NCI-H2081 treated with DMSO at 0.1 percent for 48 hours (cell line): ENCODE data around the gene FLNB.

Source experiments
- DNase-seq: peaks from one replicate; lab custom pipeline; 2025; lab: John Stamatoyannopoulos, UW

Gene FLNB

DNA sequence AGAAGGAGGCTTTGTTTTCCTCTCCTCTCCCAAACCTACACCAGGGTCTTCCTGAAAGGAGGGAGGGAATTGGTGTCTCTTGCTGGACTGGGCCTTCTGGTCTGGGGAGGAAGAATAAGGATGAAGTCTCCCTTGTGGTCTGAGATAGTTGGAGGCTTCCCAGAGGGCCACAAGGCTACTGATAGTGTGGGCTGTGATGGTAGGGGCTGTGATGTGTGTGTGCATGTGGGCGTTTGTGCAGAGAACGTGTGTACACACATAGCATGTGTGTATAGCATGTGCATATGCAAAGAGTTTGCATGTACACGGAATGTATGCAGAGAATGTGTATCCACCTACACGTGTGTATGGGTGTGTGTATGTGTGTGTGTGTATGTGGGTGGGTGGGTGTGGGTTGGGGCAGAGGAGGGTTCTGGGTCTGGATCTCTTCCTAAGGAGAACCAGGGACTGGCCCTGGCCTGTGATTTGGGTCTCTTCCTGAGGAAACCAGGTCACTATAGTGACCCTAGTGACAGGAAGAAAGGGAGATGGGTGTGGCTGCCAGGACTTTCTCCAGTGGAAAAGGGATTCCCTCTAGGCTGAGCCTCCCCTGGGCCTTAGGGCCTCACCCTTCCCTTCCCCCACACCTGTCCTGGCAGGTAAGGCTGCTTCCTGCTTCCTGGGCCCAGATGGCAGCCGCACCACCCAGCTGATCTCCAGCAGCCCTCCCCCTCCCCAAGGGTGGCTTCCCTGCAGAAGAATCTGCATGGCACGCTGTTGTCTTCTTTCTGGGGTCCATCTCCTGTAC lies 1.7 kb downstream of the FLNB start:
- no peak for DNase-seq

DNA sequence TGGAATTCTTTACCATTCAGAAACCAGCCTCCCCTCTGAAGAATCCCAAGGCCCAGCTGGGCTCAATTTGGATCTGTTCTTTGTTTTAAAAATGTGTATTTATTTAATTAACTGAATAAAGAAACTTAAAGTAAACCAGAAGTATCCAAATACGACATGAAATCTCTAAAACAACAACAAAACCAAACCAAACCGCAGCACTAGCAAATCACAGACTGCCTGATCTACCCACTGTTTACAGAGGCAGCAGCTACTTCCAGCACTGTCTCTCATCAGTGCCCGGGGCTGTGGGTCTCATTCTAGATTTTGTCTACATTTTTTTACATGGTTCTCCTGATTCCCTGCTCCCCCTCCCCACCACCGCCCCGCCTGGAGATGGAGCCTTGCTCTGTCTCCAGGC lies 2.3 kb downstream of the FLNB start:
- no peak for DNase-seq

DNA sequence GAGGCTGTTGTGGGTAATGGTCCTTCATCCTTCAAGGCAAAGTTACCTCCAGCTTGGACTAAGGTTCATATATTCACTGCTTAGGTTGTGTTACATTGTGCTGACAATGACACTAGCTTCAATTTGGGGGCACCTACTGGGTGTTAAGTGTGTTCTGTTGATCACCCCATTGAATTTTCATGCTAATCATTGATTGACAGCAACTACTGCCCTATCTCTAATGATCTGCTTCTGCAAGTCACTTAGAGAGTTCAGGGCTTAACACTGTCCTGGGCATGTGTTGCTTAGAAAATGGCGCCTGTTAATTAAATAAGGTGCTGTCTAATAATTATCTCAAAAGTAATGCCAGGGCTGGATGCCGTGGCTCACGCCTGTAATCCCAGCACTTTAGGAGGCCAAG lies 3.4 kb downstream of the FLNB start:
- no peak for DNase-seq

DNA sequence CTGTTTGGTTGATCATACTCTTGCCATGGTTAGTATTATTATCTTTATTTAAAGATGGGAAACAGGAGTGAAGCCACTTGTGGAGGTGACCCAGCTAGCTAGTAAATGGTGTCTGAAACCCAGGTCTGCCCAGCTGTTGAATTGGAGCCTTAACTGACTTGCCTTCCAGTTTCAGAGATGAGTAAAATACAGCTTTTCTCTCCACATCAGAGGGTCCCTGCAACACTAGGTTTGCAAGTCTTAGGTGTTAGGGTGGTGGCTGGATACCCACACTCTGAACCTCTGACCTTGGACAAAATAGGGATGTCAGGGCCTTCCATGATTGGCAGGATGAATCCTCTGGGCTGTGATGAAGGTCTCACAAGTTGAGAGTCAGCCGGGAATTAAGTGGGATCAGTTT lies 4.1 kb downstream of the FLNB start:
- no peak for DNase-seq

DNA sequence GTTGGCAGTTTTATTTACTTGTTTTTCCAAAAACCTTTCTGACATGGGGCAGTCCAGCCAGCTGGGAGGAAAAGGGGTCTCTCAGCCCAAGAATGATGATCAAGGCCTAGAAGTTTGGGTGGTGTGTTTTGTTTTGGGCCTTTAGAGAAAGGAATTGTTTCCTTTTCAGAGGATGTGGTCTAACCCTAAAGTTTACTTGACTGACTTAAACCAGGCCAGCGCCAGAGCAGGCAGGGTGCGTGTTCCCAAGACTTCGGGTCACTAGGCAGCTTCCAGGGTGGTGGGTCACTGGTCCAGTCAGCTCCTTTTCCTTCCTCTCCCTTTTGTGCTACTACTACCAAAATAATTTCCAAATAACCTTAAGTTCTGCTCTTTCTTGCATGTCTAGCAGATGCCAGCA lies 4.9 kb downstream of the FLNB start:
- no peak for DNase-seq

DNA sequence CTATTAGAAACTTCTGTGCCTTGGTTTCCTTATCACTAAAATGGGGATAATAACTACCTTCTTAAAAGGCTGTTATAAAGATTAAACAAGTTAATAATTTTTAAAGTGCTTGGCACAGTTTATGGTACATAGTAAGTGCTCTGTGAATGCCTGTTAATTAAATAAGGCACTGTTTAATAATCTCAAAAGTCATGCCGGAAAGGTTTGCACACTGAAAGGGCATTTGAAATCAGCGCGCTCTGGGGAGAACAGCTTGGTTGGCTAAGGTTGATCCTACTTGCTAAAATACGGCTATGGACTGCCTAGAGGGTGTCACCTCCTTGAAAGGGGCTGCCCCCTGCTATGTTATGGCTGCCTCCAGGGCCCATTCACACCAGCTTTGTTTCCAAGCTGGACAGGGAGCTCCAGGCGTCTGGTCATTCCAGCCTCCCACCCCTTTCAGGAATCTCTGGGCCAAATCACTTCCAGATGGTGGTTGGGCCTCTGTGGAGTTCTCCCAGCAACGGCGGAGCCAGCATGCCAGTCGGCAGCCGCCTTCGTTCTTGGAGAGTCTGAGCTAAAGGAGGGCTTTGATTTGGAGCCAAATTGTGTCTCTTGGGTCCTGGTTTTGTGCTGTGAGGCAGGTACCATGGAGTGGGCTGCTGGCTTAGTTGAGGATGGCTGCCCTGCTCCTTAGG lies 5.9 kb downstream of the FLNB start:
- DNase-seq: no peak

DNA sequence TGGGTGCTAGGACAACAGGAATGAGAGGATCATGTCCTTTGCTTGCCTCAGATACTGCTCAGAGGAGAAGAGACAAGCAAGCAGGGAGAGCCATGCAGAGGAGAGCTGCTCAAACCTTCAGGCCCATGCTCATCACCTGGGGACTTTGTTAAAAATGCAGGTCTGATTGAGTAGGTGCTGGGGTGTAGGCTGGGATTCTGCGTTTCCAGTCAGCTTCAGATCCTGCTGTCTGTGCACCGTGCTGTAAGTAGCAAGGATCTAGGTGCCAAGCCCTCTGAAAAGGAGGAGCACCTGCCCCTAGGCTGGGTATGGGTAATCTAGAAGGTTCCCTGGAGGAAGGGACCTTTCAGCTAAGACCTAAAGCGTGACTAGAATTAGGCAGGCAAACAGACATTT lies 7.3 kb downstream of the FLNB start:
- no peak for DNase-seq

DNA sequence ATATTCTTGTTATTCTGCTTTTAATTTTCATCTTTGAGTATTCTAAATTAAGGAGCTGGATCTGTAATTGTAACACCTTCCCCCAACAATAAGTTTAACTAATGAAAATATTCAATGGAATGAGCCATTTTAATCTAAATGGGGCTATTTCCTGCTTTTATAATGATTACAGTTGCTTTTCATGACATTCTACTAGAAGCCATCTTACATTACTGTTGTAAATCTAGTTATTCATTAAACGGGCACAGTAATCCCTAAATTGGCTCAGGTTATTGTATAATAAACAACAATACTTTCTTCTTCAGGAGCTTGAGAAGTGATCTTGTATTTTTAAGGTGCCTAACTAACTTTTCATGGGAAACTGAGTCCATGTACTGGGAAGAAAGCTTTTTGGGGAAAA lies 8.5 kb downstream of the FLNB start:
- no peak for DNase-seq

DNA sequence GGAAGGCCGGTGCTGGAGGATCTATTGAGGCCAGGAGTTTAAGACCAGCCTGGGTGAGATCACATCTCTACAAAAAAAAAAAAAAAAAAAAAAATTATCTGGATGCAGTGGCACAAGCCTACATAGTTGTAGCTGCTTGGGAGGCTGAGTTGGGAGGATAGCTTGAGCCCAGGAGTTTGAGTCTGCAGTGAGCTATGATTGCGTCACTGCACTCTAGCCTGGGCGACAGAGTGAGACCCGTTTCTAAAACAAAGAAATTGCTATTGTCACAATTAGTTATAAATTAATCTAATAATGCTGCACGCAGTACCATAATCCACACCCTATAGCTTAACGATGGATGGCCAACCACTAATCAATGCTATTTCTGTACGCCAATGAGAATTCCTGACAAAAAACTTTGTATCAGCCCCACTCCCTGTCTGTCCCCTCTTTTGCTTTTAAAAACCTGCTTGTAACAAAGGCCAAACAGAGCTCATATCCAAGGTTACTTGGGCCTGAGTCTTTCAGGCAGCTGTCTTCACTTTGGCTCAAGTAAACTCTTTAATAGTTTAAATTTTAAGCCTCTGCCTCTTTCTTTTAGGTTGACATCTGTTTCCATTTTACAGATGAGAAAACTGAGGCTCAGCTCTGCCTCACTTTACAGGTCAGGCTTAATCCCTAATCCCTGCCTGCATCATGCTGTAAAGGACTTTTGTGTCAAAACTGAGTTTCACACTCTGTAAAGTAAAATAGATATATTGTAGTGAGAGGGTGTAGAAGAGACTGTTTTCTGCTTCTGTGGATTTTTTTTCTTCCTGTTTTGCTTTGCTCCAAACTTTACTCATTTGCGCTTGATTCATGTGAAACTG lies 10.9 kb downstream of the FLNB start:
- no peak for DNase-seq

DNA sequence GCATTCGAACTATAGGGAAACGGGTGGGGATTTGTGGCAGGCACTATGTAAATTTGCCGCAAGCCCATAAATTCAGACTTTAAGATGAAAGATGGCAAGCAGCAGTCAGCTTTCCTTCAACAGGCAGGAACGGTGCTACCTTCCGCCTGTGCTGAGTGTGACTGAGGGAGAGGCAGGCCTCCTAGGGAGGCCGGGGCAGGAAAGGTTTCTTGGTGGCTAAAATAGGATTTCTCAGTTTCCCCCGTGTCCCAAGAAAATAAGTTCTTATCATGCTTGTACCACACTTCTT lies 12.5 kb downstream of the FLNB start:
- no peak for DNase-seq

DNA sequence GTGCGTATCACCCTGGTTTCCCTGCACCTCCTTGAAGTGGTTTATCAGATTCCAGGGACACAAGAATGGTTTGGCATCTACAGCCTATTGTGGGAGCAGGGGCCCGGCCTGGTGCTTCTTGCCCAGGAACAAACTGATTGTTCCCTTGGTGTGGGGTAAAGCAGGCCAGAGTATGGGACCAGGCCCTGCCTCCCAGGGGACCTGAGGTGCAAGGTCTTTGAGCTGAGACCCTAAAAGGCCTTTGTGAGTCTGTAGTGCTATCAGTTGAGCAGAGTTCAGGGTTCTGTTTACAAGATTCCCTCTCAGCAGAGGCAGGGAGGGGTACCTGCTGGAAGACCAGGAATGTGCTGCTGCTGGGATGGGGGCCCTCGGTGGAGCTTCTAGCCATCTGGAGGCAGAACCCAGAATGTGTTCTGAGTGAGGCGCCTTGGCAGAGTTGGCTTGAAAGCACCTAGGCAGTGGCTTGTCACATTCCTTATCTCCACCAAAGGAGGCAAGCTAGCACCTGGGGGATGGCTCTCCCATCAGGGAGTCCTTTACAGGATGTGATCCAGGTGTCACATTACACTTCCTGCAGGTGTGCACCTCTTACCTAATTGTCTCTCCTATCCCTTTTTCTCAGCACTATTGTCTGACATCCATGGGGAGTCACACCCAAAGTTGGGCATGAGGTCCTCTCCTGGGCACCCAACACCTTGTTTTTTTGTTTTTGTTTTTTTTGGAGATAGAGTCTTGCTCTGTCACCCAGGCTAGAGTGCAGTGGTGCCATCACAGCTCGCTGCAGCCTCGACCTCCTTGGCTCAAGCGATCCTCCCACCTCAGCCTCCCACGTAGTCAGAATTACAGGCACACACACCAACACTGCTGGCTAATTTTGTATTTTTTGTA lies 13.1 kb downstream of the FLNB start:
- peak; percentile 48 for DNase-seq

DNA sequence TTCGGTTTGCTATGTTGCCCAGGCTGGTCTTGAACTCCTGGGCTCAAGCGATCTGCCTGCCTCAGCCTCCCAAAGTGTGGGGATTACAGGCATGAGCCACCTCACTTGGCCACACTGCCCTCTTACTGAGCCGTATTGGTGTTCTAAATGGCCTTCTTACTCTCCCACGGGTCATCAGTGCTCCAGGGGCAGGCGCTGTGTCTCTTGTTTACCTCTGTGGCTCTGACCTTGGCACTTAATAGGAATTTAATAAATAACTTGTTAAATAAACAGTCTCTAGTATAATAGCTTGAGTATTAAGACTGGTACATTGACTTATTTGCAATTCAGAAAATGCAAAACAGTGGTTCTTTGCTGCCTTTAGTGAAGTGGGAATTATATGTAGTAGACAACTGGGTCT lies 13.7 kb downstream of the FLNB start:
- no peak for DNase-seq

DNA sequence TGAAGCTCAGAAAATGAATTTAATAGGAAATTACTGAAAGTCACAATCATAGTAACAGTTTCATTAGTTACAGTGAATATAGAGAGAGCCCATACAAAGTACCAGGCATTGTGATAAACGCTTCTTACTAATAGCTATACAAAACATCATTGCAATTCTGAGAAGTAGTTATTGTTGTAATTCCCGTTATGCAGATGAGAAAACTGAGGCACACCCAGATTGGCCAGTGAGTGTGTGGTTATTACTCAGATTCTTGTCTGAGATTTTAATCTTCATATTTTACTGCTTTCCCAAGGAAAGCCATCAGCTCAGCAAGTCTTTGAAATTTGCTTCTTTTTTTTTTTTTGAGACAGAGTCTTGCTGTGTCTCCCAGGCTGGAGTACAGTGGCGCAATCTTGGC lies 14.3 kb downstream of the FLNB start:
- DNase-seq: no peak

DNA sequence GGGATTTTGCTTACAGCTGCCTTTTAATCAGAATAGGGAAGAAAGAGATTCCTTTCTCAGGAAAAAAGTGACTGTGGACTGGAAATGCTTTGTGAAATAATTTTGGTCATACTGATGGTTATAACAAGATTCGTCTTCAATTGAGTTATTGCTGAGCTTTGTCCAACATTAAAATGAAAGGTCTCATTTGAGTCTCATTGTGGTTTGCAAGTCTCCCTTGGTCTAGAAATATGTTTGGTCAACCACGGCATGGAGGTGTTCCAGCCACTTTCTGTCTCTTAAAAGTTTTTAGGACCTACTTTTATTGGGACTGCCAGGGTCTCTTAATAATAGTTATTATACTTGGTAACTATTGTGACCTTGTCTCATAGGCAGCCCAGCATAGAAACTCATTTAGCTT lies 15.3 kb downstream of the FLNB start:
- no peak for DNase-seq

DNA sequence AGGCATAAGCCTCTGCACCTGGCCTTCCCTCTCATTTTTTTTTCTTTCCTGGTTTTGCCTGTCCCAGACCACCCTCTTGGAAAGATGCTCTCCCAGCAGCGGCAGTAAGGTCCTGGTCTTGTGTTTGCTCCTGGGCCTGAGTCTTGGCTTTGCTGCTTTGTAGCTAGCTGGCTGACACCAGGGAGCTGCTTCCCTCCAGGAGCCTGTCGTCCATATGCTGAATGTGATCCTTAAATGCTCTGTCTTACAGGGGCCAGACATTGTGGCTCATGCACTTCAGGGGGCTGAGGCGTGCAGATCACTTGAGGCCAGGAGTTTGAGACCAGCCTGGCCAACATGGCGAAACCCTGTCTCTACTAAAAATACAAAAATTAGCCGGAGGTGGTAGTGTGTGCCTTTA lies 17.2 kb downstream of the FLNB start:
- DNase-seq: no peak

DNA sequence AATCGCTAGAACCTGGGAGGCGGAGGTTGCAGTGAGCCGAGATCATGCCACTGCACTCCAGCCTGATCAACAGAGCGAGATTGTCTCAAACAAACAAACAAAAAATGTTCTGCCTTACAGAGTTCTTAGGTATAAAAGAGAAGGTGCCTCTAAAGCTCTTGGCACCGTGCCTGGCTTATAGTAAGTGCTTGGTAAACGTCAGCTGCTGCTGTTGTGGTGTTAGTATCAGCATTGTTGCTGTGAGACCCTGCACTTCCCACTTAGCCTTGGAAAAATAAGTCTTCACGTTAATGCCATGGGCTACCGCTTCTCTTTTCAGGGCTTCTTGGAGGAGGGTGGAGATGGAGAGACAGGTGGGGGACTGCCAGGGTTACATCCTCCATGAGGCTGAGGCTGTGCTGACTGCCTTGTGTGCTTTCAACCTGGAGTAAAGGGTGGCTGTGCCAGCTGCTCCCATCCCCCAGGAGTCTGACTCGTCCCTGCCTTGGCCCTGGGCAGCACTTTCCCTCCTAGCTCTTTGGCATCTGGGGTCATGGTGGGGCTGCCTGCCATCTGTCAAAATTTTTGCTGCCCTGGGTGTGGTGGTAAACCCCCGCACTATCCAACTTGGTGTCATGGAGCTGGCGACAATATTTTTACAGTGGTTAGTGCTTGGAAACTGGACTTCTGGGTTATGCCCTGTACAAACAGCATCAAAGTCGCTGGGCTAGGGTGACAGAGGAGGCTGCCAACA lies 17.8 kb downstream of the FLNB start:
- peak; percentile 26 for DNase-seq

DNA sequence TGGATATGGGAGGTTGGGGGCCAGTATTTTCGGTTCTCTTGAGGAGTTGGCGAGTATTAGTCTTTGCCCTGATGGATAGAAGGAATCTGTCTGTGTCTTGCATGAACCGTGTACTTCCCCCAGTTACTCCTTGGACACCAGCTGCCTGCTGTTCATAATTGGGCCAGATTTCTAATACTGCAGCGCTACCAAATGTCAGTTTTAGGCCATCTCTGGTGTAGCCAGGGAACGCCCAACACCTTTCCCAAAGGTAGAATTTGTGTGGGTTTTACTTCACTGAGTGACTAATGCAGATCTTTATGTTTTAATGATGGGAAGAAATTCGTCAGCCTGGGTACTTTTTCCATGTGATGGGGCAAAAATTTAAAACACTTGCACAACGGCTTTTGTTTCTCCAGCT lies 18.4 kb downstream of the FLNB start:
- no peak for DNase-seq

DNA sequence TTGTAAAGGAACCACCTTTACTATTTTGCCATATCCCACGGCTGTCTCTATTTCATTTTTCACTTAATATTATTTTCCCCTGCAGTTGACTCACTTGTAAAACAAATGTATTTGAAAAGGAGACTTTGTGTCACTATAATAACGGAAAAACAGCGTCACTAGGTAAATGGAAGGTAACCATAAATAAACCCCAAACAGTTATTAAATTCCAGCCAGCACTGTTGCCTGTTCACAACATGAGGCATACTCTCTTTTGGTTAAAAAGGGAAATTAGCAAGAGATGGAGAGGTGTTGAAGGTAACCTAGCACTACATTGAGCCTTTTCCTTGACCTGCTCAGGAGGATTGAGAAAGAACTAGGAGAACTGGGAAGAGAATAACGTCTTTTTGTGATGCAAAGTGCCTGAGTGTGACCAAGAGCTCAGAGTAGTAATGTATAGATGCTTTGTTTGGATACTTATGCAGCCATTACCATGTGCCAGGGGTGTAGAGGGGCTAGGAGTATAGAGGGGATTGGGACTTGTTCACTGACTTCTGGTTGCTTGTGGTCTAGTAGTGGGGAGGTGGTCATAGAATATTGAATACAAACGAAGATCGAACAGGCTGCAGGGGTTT lies 19.6 kb downstream of the FLNB start:
- no peak for DNase-seq

DNA sequence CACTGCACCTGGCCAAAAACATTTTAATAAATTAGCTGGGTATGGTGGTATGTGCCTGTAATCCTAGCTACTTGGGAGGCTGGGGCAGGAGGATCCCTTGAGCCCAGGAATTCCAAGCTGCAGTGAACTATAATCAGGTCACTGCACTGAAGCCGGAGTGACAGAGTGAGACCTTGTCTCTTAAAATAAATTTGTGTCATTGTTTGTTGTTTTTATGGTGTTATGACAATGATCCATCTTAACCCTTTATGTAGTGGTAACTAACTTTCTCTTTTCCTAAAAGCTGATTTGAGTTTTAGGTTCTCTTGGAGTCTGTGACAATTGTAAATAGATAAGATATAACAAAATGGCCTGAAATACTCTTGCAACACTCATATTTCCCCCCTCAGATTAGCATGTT lies 20.7 kb downstream of the FLNB start:
- DNase-seq: no peak

DNA sequence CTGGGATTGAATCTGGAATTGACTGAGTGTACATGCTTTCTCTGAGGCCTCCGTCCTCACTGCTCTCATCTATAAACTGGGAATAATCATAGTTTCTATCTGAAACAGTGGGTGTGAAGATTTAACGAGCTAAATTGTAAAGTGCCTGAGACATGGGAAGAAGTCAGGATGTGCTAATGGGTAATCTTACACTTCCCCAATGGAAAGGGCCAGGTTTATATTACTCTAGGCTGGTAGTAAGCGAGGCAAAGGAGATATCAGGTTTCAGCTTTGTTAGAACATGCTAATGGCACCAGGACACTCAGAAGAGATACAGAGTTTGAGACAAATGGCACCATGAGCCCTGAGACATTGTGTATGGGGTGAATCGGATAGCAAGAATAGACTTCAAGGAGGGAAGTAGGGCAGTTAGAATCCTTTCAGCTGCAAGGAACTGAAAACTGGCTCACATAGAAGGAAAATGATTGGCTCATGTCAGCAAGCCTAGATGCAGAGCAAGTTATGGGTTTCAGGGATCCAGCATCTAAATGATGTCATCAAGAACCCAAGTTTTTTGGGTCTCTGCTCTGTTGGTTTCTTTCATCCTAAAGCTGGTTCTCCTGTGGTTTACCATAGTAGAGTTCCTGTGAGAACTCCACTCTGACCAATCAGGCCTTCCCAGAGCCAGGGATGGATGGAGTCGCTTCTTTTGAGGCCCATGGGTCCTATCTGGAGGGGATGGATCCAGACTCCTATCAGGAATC lies 21.8 kb downstream of the FLNB start:
- DNase-seq: no peak
